ENCODE results near the gene PPL.

PPL gene

DNA sequence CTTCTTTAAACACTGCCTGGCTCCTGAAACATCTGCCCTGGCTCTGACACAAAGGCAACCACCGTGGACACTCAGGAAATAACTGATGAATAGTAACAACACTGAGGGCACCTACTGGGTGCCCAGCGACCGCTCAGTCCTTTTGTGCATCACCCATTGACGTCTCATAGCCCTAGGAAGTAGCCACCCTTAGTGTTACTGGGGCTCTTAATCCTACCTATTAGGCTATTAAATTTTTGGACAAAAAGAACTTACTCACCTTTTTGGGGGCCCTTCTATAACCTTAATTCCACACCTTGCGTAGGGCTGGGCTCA, 11.7 kb downstream of the PPL start:
- no peak overlapping the region for H3K4me3 Mint-ChIP-seq
- H3K27me3 Mint-ChIP-seq (ENCODE audit: low read depth): peaks cover 21% of the 10 kb centered on the region
- peaks cover 11% of the 10 kb centered on the region for H3K4me1 Mint-ChIP-seq
- H3K36me3 Mint-ChIP-seq (ENCODE audit: low read depth): peaks cover 12% of the 10 kb centered on the region
- H3K27ac Mint-ChIP-seq: peak overlapping the region; percentile 44 to 88 (median 81)
- TF ChIP-seq, protein P1, sequence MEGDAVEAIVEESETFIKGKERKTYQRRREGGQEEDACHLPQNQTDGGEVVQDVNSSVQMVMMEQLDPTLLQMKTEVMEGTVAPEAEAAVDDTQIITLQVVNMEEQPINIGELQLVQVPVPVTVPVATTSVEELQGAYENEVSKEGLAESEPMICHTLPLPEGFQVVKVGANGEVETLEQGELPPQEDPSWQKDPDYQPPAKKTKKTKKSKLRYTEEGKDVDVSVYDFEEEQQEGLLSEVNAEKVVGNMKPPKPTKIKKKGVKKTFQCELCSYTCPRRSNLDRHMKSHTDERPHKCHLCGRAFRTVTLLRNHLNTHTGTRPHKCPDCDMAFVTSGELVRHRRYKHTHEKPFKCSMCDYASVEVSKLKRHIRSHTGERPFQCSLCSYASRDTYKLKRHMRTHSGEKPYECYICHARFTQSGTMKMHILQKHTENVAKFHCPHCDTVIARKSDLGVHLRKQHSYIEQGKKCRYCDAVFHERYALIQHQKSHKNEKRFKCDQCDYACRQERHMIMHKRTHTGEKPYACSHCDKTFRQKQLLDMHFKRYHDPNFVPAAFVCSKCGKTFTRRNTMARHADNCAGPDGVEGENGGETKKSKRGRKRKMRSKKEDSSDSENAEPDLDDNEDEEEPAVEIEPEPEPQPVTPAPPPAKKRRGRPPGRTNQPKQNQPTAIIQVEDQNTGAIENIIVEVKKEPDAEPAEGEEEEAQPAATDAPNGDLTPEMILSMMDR (IDR thresholded peaks at IDR 0.05; ENCODE audit: unreplicated experiment in 3 of 3): no peak
- peaks cover 23% of the 10 kb centered on the region for H3K9me3 Mint-ChIP-seq

DNA sequence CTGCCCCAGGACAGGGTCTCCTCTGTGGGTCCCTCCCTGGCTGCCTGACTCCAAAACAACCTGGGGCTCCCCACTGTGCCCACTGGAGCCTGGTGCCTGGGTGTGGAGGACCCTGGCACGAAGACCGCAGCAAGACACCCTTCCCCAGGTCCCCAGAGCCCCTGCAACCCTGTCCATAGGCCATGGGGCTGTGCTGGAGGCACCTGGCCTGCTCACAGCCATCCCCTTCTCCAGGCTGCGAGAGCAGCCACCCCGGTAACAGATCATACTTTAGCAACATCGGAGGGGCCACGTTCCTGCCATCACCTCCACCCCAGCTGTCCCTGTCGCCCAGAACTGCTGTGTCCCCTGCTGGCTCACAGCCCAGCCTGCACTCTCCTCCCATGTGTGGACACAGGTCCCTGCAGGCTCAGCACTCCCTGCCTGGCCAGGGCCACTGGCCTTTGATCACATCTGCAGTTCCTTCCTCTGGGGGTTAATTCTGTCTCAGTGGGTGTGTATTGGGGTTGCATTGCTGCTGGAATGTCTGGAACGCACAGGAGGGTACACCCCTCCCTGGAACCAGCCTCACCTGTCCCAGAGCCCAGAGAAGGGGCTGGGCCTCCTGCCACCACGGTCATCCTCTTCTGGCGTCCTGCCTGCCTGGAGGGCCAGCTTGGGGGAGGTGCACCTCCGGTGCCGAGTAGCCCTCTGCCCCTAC, 12.2 kb downstream of the PPL start:
- TF ChIP-seq, protein P1 (IDR thresholded peaks at IDR 0.05; ENCODE audit: unreplicated experiment in 3 of 3): no peak
- Mint-ChIP-seq H3K27ac (peak overlapping the region; percentile 44 to 88 (median 81)), H3K4me1 (peaks cover 11% of the 10 kb centered on the region), H3K9me3 (peaks cover 23% of the 10 kb centered on the region), H3K4me3 (no peak overlapping the region), H3K27me3 (ENCODE audit: low read depth) (peaks cover 21% of the 10 kb centered on the region), H3K36me3 (ENCODE audit: low read depth) (peaks cover 12% of the 10 kb centered on the region)

DNA sequence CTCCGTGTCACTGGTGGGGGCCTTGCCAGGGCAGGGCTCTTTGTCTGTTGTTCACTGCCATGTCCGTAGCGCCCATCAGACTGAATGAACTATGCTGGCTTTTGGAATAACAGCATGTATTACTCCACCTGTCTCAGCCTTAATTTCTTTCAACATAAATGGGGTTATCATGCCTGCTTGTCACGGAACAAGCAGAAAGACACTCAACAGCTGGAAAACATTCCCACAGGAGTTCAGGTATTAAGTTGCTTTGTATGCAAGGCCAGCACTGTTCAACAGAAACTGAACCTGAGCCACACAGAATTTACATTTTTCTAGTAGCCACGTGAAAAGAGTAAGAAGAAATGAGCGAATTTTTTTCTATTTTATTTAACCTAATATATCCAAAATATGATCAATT, 13.1 kb downstream of the PPL start:
- H3K27ac Mint-ChIP-seq: no peak overlapping the region
- TF ChIP-seq, protein P1 (IDR thresholded peaks at IDR 0.05; ENCODE audit: unreplicated experiment in 3 of 3): no peak
- peaks cover 8% of the 10 kb centered on the region for H3K36me3 Mint-ChIP-seq (ENCODE audit: low read depth)
- peaks cover 11% of the 10 kb centered on the region for H3K4me1 Mint-ChIP-seq
- H3K4me3 Mint-ChIP-seq: no peak overlapping the region
- peaks cover 16% of the 10 kb centered on the region for H3K27me3 Mint-ChIP-seq (ENCODE audit: low read depth)
- peaks cover 17% of the 10 kb centered on the region for H3K9me3 Mint-ChIP-seq

DNA sequence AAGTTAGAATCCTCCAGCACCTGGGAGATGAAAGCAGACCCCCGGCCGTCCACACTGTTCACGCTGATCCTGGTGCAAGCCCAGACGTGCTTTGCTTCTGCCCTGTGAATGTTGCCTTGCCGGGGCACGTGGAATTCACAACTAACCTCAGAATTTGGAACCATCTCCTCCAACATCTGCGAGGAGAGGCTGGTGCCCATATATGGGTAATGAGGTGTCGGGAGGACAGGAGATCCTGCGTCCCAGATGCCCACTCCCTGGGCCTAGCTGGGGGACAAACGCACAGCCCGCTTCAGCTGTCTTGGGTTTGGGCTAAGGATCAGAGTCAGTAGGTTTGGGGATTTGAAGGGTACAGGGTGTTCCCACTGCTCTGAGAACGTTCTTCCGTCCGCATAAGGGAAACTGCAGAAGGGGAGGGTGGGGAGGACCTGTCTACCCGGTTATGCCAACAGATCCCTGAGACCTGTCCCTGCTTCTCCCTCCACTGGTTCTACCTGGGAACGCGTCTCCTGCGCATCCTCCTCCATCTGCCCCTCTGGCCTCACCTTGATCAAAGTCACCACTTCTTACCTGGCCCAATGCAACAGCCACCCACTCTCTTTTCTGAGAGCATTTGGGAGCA, 14.1 kb downstream of the PPL start:
- Mint-ChIP-seq H3K9me3 (peaks cover 17% of the 10 kb centered on the region), H3K4me1 (peaks cover 11% of the 10 kb centered on the region), H3K27ac (no peak overlapping the region), H3K36me3 (ENCODE audit: low read depth) (peaks cover 8% of the 10 kb centered on the region), H3K4me3 (no peak overlapping the region), H3K27me3 (ENCODE audit: low read depth) (peaks cover 16% of the 10 kb centered on the region)
- TF ChIP-seq, protein P1 (IDR thresholded peaks at IDR 0.05; ENCODE audit: unreplicated experiment in 3 of 3): no peak

DNA sequence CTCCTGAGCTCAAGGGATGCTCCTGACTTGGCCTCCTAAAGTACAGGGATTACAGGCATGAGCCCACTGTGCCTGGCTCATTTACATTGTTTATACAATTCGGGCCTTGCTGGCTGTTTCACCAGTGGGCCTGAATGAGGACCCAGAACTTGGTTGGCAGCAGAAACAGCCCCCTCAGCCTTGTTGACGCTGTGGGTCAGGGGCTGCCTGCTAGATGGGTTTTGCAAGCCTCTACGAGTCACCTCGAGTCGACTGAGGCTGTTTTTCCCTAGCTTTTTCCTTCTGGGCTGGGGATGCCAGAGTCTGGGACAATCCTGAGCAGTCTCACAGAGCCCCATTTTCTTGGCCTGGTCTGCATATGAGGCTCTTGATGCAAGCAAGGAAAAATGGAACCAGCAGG, 16.1 kb downstream of the PPL start:
- H3K4me1 Mint-ChIP-seq: peaks cover 11% of the 10 kb centered on the region
- peaks cover 3% of the 10 kb centered on the region for H3K9me3 Mint-ChIP-seq
- H3K4me3 Mint-ChIP-seq: no peak overlapping the region
- H3K36me3 Mint-ChIP-seq (ENCODE audit: low read depth): no peaks in the 10 kb centered on the region
- TF ChIP-seq, protein P1 (IDR thresholded peaks at IDR 0.05; ENCODE audit: unreplicated experiment in 3 of 3): no peak
- peaks cover 16% of the 10 kb centered on the region for H3K27me3 Mint-ChIP-seq (ENCODE audit: low read depth)
- no peak overlapping the region for H3K27ac Mint-ChIP-seq

DNA sequence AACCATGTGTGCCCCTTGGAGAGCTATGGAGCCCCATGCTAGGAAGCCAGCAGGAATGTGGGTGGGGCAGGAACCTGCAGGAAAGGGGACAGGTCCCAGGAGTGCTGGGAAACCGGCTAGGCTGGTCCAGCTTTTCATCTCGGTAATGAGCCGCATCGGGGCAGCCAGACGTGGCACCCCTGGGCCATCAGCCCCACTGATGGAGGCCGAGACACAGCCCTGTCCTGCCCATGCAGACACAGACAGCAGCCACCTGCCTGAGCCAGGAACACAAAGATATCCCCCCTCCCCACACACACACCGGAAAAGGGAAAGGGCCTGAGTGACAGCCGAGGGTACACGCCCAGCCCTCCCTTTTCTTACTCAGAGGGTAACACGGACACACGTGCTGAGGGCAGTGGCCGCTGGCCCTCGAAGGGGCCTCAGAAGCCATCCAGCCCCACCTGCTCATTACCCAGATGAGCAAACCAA, 18.1 kb downstream of the PPL start:
- H3K27me3 Mint-ChIP-seq (ENCODE audit: low read depth): peaks cover 6% of the 10 kb centered on the region
- H3K4me1 Mint-ChIP-seq: no peaks in the 10 kb centered on the region
- H3K4me3 Mint-ChIP-seq: no peak overlapping the region
- H3K9me3 Mint-ChIP-seq: no peaks in the 10 kb centered on the region
- TF ChIP-seq, protein P1 (IDR thresholded peaks at IDR 0.05; ENCODE audit: unreplicated experiment in 3 of 3): no peak
- no peaks in the 10 kb centered on the region for H3K36me3 Mint-ChIP-seq (ENCODE audit: low read depth)
- peak overlapping the region; percentile 69 to 93 (median 86) for H3K27ac Mint-ChIP-seq

All from nephron (organoid).